ENCODE measurements around the gene PHKA1.
"Not testable (repeated sequence)": the region's sequence is repeated elsewhere in the genome, so short reads cannot be mapped to it uniquely, and the experiment has no call there.

- TF ChIP-seq, protein P1, sequence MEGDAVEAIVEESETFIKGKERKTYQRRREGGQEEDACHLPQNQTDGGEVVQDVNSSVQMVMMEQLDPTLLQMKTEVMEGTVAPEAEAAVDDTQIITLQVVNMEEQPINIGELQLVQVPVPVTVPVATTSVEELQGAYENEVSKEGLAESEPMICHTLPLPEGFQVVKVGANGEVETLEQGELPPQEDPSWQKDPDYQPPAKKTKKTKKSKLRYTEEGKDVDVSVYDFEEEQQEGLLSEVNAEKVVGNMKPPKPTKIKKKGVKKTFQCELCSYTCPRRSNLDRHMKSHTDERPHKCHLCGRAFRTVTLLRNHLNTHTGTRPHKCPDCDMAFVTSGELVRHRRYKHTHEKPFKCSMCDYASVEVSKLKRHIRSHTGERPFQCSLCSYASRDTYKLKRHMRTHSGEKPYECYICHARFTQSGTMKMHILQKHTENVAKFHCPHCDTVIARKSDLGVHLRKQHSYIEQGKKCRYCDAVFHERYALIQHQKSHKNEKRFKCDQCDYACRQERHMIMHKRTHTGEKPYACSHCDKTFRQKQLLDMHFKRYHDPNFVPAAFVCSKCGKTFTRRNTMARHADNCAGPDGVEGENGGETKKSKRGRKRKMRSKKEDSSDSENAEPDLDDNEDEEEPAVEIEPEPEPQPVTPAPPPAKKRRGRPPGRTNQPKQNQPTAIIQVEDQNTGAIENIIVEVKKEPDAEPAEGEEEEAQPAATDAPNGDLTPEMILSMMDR (IDR thresholded peaks at IDR 0.05; ENCODE audit: extremely low read depth in 1 of 2, insufficient read depth in 1 of 2, low read depth in 1 of 2, low read length in 2 of 2) = not testable (repeated sequence)
- TF ChIP-seq POLR2AphosphoS5 (IDR thresholded peaks at IDR 0.05; ENCODE audit: insufficient read depth, low read depth, low read length); EZH2 (IDR thresholded peaks at IDR 0.05; ENCODE audit: borderline replicate concordance, low read depth, low read length, severe bottlenecking); POLR2A (IDR thresholded peaks at IDR 0.05; ENCODE audit: low read depth, low read length); MAX (IDR thresholded peaks at IDR 0.05; ENCODE audit: insufficient read depth, insufficient read length); FOS (IDR thresholded peaks at IDR 0.05; ENCODE audit: borderline replicate concordance, insufficient read depth, low read length); JUN (IDR thresholded peaks at IDR 0.05; ENCODE audit: borderline replicate concordance, insufficient read depth, insufficient read length, low read depth); GATA2 (IDR thresholded peaks at IDR 0.05; ENCODE audit: insufficient read depth, insufficient read length, low read depth, low read length): not testable (repeated sequence)
Observed at GRCh38 chrX:72745546-72745945, 31.4 kb upstream of the PHKA1 start.

All from endothelial cell of umbilical vein (primary cell).